Skin epidermis (tissue), 12 donors: ENCODE data around the gene ELOB.

Source experiments
- H3K27ac ChIP-seq, 21 experiments: fragments of 200-600 bp; sonication (generic) in 11 of 21; one replicate each; pipeline ENCODE4 v1.5.0; 2020; ENCODE audit warnings: mild to moderate bottlenecking in 3 of 21, inconsistent platforms in 2 of 21, moderate library complexity in 2 of 21
- H3K4me3 ChIP-seq, 7 experiments: fragments of 200-600 bp; sonication (generic) in 2 of 7; one replicate each; pipeline ENCODE4 v1.5.0; 2020; ENCODE audit warnings: inconsistent platforms in 2 of 7, mild to moderate bottlenecking in 2 of 7, moderate library complexity in 1 of 7

ELOB gene

GRCh38 chr16:2753733-2754020, 23.4 kb downstream of the ELOB start:
- H3K27ac ChIP-seq: peak overlapping the region in 19 of 21 experiments; percentile 95 to 100 (median 99)

GRCh38 chr16:2752850-2753732, 24.0 kb downstream of the ELOB start:
- H3K4me3 ChIP-seq: peak overlapping the region; percentile 61 to 96 (median 92)
- peak overlapping the region; percentile 90 to 100 (median 99) for H3K27ac ChIP-seq

More at GRCh38 chr16:2753733-2754020, 23.4 kb downstream of the ELOB start:
- peak overlapping the region; percentile 61 to 96 (median 92) for H3K4me3 ChIP-seq

DNA sequence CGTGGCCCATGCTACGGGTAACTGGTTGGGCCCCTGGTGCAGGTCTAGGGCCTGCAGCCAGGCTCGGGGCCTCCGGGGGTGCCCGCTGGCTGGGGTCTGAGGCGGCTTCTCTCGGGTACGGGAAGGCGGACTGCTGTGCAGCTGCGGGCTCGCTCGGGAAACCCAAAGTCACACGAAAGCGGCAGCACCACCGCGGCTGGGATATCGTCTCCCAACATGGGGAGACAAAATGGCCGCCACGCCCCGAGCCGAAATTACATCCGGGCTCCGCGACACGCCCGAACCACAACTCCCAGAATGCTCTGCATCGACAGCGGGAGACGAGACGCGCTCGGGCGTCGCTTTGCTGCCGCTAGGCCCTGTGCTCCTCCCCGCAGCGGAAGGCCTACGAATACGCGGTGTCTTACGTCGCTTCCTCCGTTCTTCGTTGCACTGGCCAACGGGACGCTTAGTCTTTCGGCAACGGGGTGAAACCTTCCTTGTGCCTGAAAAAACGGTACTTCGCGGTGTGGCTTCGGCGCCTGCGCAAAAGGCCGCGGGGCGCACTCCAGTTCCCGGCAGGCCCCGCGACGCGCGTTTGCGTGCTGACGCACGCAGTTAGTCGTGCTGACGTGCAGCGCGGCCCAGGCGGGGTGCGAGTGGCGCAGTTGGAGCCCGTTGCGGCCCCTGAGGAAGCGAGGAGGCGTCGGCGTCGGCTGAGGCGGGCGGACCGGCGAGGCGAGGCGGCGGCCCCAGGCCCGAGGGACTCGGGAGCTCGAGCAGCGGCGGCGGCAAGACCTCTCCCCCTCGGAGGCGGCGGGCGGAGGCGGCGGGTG, 24.8 kb downstream of the ELOB start, which contains the start of gene SRRM2:
Gene SRRM2 (plus strand): TSS at position 604 of the 815 bp plus-strand sequence. CDS start 3,727 bp downstream, outside the sequence.
- Histone ChIP-seq H3K4me3 (peak within 1 kb of the TSS; percentile 61 to 96 (median 92)), H3K27ac (peak within 1 kb of the TSS; percentile 90 to 100 (median 99))

- peak overlapping the region; percentile 61 to 96 (median 92) for H3K4me3 ChIP-seq
- peak overlapping the region; percentile 90 to 100 (median 99) for H3K27ac ChIP-seq
Observed at GRCh38 chr16:2751577-2752034, 25.5 kb downstream of the ELOB start.

DNA sequence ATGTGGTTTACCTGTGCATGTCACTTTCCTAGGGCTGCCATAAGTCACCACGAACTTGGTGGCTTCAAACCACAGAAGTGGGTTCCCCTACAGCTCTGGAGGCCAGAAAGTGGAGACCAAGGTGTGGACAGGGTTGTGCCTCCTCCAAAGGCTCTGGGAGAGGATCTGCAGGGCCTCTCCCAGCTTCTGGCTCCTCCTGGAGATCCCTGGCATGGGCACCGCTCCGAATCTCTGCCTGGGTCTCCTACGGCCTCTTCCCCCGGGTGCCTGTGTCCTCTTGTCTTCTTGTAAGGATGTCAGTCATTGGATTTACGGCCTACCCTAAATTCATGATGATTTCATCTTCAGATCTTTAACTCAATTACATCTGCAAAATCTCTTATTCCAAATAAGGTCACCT, 27.1 kb downstream of the ELOB start:
- Histone ChIP-seq H3K4me3 (no peak overlapping the region), H3K27ac (no peak overlapping the region)

DNA sequence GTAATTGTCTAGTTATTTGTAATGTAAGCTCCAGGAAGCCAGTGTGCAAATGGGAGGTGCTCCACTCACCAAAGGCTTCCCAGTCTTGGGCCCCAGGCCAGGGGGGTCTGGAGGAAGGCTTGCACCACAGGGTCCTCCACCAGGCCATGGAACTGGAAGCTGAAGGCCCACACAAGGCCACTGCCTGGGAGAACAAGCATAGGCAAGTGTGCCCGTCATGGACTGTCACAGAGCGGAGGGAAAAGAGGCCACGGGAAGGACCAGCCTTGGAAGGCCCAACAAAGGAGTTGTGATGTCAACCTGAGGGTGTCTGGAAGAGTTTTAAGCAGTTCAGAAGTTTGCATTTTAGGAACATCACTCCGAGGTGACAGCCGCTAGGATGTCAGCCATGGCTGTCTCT, 27.6 kb downstream of the ELOB start:
- H3K27ac ChIP-seq: no peak overlapping the region
- no peak overlapping the region for H3K4me3 ChIP-seq

DNA sequence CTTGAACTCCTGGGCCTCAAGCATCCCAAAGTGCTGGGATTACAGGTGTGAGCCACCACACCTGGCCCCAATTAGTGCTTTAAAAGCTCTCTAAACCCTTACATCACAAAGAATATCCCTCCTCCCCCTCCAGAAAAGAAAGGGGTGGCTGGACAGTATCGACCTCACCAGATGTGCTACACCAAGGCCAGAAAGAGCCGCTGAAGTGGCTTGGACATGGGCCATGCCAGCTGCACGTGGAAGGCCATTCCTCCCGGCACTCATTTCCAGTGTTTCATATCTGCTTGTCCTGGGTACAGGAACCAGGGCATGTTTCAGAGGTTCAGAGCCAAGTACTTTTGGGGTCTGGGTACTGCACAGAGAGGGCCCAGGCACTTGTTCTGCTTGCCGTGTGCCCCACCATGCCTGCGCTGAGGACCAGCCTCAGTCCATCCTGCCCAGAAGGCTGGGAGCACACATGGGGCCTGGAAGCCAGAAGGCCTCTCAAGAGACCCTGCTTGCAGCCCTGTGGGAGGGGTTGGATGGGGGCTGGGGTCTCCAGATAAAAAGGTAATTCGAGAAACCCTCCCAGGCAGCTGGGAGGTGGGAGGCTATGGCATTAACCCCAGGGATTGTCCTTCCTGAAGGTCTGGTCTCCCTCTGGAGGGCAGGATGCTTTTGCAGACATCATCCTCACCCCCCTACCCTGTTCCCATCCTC, 28.2 kb downstream of the ELOB start:
- H3K27ac ChIP-seq: no peak overlapping the region
- no peak overlapping the region for H3K4me3 ChIP-seq

- Histone ChIP-seq H3K4me3 (no peak overlapping the region), H3K27ac (no peak overlapping the region)
Observed at GRCh38 chr16:2745961-2746360, 31.1 kb downstream of the ELOB start.

DNA sequence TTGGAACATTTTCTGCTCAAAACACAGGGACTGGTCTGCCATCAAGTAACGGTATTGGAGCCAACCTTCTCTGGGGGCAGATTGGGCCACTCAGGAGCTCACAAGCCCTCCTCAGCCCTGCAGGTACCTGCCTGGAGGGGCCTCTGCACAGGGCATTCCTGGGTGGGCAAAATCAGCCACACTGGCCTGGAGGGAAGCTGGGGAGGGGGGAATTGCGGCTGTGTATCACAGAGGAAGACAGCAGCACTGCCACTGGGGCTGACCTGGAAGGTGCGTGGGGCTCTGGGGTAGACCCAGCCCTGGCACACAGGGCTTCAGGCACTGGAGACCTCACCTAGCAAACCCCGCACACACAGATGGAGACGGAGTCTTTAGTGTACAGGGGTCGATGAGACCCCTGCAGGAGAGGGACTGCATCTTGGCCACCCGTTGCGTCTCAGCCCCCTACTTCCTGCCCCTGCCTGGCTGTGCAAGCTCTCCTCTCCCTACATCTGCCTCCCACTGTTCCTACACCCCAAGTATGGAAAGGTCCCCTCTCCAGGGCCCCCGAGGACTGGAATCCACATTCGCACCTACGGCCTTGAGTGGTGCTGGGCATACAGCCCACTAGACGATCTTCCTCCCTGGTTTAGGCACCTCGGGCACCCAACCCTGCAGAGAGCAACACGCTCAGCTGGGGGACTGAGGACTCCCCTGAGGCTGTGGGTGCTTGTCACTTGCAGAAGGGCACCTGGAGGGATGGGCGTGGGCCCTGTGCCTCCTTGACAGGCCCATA, 31.8 kb downstream of the ELOB start:
- Histone ChIP-seq H3K4me3 (no peak overlapping the region), H3K27ac (no peak overlapping the region)

DNA sequence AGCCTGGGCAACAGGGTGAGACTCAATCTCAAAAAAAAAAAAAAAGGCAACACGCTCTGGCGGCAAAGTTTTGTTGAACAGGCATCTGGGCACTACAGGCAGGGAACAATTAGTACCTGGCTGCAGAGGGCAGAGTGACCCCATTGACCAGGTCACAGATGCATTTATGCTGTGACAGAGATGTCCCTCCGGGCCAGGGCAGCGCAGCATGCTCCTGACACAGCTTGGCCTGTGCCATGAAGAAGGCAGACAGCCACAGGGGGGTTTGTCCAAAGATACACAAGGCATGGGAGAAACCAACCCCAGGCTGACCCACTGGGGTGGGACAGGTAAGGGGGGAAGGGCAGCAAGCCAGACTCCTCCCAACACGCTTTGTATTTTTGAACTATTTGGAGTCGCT, 32.4 kb downstream of the ELOB start:
- Histone ChIP-seq H3K4me3 (no peak overlapping the region), H3K27ac (no peak overlapping the region)

- H3K27ac ChIP-seq: no peak overlapping the region
- no peak overlapping the region for H3K4me3 ChIP-seq
Observed at GRCh38 chr16:2743007-2743810, 33.9 kb downstream of the ELOB start.

GRCh38 chr16:2742323-2743006, 34.6 kb downstream of the ELOB start:
- H3K27ac ChIP-seq: no peak overlapping the region
- H3K4me3 ChIP-seq: no peak overlapping the region

DNA sequence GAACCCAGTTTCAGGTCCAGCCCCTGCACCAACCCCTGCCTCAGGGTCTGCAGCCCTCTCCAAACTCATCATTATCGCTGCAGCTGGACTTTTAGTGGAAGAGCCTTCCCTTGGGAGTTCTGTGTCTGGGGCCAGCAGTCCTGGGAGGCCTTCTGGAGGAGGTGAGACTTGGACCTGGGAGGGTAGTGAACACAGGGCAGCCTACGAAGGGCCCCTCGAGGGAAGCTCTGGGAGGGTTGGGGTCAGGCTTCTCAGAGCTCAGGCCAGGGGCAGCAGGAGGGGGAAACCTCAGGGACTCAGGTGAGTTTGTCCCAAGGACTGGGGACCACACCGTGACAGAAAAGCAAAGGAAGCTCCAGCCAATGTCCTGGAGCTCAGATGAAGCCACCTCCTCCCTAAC, 35.9 kb downstream of the ELOB start:
- H3K27ac ChIP-seq: no peak overlapping the region

DNA sequence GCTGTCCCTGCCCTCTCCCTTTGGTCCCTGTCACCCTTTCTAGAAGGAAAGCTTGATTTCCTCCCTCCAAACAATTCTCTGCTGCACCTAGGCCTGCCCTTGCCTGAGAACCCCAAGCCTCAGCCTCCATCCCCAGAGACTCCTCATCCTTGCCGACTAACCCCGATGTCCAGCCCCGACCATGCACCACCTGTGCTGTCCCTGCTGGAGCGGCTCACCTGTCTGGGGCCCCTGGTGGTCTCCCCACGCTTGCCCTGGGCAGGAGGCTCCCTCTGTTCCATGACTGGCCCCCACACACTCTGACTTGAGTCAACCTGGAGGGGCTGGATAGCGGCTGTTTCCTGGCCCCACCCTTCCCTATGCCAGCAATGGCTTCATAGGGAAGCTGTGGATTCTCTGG, 36.6 kb downstream of the ELOB start:
- Histone ChIP-seq H3K4me3 (no peak overlapping the region), H3K27ac (no peak overlapping the region)

More for the DNA sequence above, 35.9 kb downstream of the ELOB start:
- no peak overlapping the region for H3K4me3 ChIP-seq

DNA sequence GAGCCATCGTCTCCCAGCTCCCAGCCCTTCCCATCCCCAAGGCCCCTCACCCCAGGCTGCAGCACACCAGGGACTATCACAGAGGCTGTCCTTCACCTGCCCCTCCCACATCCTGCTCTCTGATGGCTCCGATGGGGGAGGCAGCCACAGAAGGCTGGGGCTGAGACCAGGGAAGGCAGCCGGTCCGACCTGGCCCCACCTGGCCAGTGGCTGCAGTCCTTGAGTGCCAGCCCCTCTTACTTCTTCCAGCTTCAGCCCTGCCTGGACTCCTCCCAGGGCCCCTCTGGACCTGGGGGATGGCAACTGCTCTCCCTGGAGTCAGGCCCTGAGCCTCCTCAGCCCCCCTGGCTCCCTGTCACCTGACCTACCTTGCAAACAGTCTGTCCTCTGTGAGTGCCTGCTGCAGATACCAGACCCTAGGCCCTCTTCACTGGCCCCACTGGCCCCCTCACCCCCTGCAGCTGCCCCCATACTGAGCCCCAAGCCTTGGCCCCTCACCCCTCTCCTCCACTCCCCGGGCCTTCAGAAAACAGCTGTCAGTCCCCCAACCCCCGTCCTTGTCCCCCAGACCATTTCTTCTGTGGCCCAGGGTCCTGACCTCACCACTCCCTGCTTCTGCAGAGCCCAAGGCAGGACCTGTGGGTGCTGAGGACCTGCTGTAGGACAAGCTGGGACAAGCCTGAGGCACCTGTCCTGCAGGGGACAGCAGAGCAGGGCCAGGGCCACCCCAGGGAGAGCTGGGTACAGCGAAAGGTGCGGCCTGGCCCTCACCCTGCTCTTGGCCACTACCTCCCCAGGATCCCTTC, 37.3 kb downstream of the ELOB start:
- H3K27ac ChIP-seq: no peak overlapping the region

GRCh38 chr16:2738615-2739014, 38.5 kb downstream of the ELOB start:
- H3K27ac ChIP-seq: no peak overlapping the region
- H3K4me3 ChIP-seq: no peak overlapping the region

More for the DNA sequence above, 37.3 kb downstream of the ELOB start:
- H3K4me3 ChIP-seq: no peak overlapping the region

DNA sequence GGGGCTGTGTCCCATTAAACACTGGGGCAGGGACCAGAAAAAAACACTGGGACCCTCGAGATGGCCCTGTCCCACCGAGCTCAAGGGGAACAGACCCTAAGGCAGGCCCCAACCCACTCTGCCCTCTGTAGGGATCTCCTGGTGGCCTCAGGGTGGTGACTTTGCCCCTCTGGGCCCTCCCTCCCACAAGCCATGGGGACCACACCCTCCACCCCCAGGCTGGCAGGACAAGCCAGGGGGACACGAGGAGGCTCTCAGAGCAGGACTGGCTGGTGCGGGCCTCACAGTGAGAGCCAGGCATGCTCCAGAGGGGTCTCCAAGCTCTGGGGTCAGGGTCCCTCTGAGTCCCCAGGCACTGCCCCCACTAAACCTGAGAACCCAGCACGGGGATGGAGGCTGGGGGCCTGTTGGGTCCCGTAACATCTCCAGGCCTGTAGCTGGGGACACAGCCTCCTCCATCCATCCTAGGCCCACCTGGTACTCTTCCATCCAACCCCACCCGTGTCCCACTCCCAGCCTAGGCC, 39.1 kb downstream of the ELOB start:
- Histone ChIP-seq H3K4me3 (no peak overlapping the region), H3K27ac (no peak overlapping the region)
